Measurements from ENCODE around the gene MAPKAPK2. TPM values are rescaled to one million over a fixed set of nuclear protein-coding genes. Genes with fewer than 3 reads are reported as not detected.

MAPKAPK2 gene
- total RNA-seq, 1 donor from 2014 or later, result 26.6 TPM

DNA sequence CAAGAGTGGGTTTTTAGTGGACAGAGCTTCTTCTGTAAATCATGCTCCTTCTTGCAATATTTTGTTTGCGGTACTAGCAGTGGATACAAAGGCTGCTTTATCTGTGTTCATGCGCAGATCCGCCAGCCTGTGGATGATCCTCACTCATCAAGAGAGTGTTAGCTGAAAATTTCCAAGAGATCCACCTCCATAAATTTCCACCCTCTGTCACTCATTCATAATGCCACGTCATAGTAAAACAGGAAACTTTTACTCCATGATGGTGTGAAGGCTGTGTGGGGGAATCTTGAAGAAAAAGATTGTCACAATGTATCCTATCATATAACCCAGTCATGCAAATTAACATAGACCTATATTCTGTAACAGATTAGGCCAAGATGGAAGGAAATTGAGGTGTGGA, 4.4 kb upstream of the MAPKAPK2 start:
- H3K9ac ChIP-seq (ENCODE audit: low read depth in 1 of 3, low read length in 3 of 3), result no peak overlapping the region
- H3K4me1 ChIP-seq (ENCODE audit: control insufficient read depth in 3 of 3, insufficient read depth in 3 of 3, low read length in 3 of 3), result peaks cover under 1 to 17% (median 9%) of the 10 kb centered on the region in 3 donors
- no peaks in the 10 kb centered on the region for H3K9me3 ChIP-seq (ENCODE audit: control insufficient read depth in 3 of 3, low read length in 3 of 3)
- H3K27ac ChIP-seq (ENCODE audit: low read depth, low read length), result no peak overlapping the region
- no peak overlapping the region for H3K4me3 ChIP-seq (ENCODE audit: low read length in 3 of 3)
- no peaks in the 10 kb centered on the region for H3K27me3 ChIP-seq (ENCODE audit: control insufficient read depth in 3 of 3, insufficient read depth in 3 of 3, low read length in 3 of 3)
- no peaks in the 10 kb centered on the region for H3K36me3 ChIP-seq (ENCODE audit: control insufficient read depth in 3 of 3, insufficient read depth in 3 of 3, low read length in 3 of 3)

GRCh38 chr1:206681359-206681758, 3.3 kb upstream of the MAPKAPK2 start:
- no peak overlapping the region for H3K9ac ChIP-seq (ENCODE audit: low read depth in 1 of 3, low read length in 3 of 3)
- no peaks in the 10 kb centered on the region for H3K36me3 ChIP-seq (ENCODE audit: control insufficient read depth in 3 of 3, insufficient read depth in 3 of 3, low read length in 3 of 3)
- H3K4me1 ChIP-seq (ENCODE audit: control insufficient read depth in 3 of 3, insufficient read depth in 3 of 3, low read length in 3 of 3), result peaks cover 0 to 15% (median 9%) of the 10 kb centered on the region in 3 donors
- no peak overlapping the region for H3K4me3 ChIP-seq (ENCODE audit: low read length in 3 of 3)
- H3K27ac ChIP-seq (ENCODE audit: low read depth, low read length), result no peak overlapping the region
- H3K27me3 ChIP-seq (ENCODE audit: control insufficient read depth in 3 of 3, insufficient read depth in 3 of 3, low read length in 3 of 3), result no peaks in the 10 kb centered on the region
- no peaks in the 10 kb centered on the region for H3K9me3 ChIP-seq (ENCODE audit: control insufficient read depth in 3 of 3, low read length in 3 of 3)

DNA sequence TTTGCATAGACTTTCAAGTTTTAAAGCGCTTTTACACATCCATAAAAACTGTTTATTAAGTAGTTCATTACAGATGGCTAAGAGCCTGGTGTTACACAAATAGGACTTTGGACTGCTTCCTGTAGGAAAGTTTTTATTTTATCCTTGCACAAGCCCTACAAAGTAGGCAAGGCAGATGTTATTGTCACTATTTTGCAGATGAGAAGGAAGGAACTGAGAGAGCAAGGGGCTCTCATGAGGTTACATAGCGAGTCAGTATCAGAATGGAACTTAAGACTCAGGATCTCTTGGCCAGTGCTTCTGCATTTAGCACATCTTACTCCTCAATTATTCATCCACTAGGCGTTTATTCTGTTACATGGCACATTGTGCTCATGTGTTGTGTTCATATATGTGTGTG, 2.6 kb upstream of the MAPKAPK2 start:
- Histone ChIP-seq H3K36me3 (ENCODE audit: control insufficient read depth in 3 of 3, insufficient read depth in 3 of 3, low read length in 3 of 3) (no peaks in the 10 kb centered on the region), H3K27me3 (ENCODE audit: control insufficient read depth in 3 of 3, insufficient read depth in 3 of 3, low read length in 3 of 3) (no peaks in the 10 kb centered on the region), H3K4me1 (ENCODE audit: control insufficient read depth in 3 of 3, insufficient read depth in 3 of 3, low read length in 3 of 3) (peaks cover under 1 to 18% (median 12%) of the 10 kb centered on the region in 3 donors), H3K27ac (ENCODE audit: low read depth, low read length) (no peak overlapping the region), H3K9me3 (ENCODE audit: control insufficient read depth in 3 of 3, low read length in 3 of 3) (no peaks in the 10 kb centered on the region), H3K9ac (ENCODE audit: low read depth in 1 of 3, low read length in 3 of 3) (no peak overlapping the region), H3K4me3 (ENCODE audit: low read length in 3 of 3) (no peak overlapping the region)

GRCh38 chr1:206683313-206683712, 1.4 kb upstream of the MAPKAPK2 start:
- Histone ChIP-seq H3K27ac (ENCODE audit: low read depth, low read length) (no peak overlapping the region), H3K36me3 (ENCODE audit: control insufficient read depth in 3 of 3, insufficient read depth in 3 of 3, low read length in 3 of 3) (no peaks in the 10 kb centered on the region), H3K27me3 (ENCODE audit: control insufficient read depth in 3 of 3, insufficient read depth in 3 of 3, low read length in 3 of 3) (no peaks in the 10 kb centered on the region), H3K9ac (ENCODE audit: low read depth in 1 of 3, low read length in 3 of 3) (peak overlapping the region in 1 of 3 donors; percentile 9), H3K4me1 (ENCODE audit: control insufficient read depth in 3 of 3, insufficient read depth in 3 of 3, low read length in 3 of 3) (peaks cover 13 to 28% (median 22%) of the 10 kb centered on the region in 3 donors), H3K4me3 (ENCODE audit: low read length in 3 of 3) (no peak overlapping the region), H3K9me3 (ENCODE audit: control insufficient read depth in 3 of 3, low read length in 3 of 3) (no peaks in the 10 kb centered on the region)

DNA sequence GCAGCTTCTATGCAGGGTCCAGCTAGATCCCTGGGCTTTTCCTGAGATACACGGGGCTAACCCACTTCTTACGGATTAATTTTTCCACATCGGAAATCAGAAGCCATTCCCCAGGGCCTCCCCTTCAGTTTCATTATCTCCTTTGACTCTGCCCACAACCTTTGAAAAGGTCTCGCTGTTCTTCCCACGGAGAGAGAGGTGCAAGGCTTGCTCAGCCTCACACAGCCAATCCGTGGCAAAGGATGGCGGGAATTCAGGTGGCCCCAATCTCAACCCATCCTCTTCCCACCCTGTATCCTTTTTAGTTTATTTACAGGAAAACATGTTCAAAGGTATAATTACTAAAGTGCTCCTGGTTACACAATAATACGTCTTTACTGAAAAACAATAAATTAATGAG, 702 bp upstream of the MAPKAPK2 start:
- Histone ChIP-seq H3K27ac (ENCODE audit: low read depth, low read length) (no peak overlapping the region), H3K9ac (ENCODE audit: low read depth in 1 of 3, low read length in 3 of 3) (no peak overlapping the region), H3K27me3 (ENCODE audit: control insufficient read depth in 3 of 3, insufficient read depth in 3 of 3, low read length in 3 of 3) (no peaks in the 10 kb centered on the region), H3K4me1 (ENCODE audit: control insufficient read depth in 3 of 3, insufficient read depth in 3 of 3, low read length in 3 of 3) (peaks cover 20 to 35% (median 28%) of the 10 kb centered on the region in 3 donors), H3K4me3 (ENCODE audit: low read length in 3 of 3) (peak overlapping the region; percentile 30 to 84 (median 63)), H3K9me3 (ENCODE audit: control insufficient read depth in 3 of 3, low read length in 3 of 3) (no peaks in the 10 kb centered on the region), H3K36me3 (ENCODE audit: control insufficient read depth in 3 of 3, insufficient read depth in 3 of 3, low read length in 3 of 3) (no peaks in the 10 kb centered on the region)

- H3K4me1 ChIP-seq (ENCODE audit: control insufficient read depth in 3 of 3, insufficient read depth in 3 of 3, low read length in 3 of 3), result peaks cover 33 to 48% (median 42%) of the 10 kb centered on the region in 3 donors
- H3K9me3 ChIP-seq (ENCODE audit: control insufficient read depth in 3 of 3, low read length in 3 of 3), result no peaks in the 10 kb centered on the region
- no peaks in the 10 kb centered on the region for H3K36me3 ChIP-seq (ENCODE audit: control insufficient read depth in 3 of 3, insufficient read depth in 3 of 3, low read length in 3 of 3)
- peak overlapping the region; percentile 92 to 98 (median 93) for H3K9ac ChIP-seq (ENCODE audit: low read depth in 1 of 3, low read length in 3 of 3)
- H3K4me3 ChIP-seq (ENCODE audit: low read length in 3 of 3), result peak overlapping the region; percentile 81 to 92 (median 84)
- no peaks in the 10 kb centered on the region for H3K27me3 ChIP-seq (ENCODE audit: control insufficient read depth in 3 of 3, insufficient read depth in 3 of 3, low read length in 3 of 3)
- H3K27ac ChIP-seq (ENCODE audit: low read depth, low read length), result peak overlapping the region; percentile 98
Measured at GRCh38 chr1:206685334-206685768, 646 bp downstream of the MAPKAPK2 start.

- Histone ChIP-seq H3K9ac (ENCODE audit: low read depth in 1 of 3, low read length in 3 of 3) (peak overlapping the region; percentile 92 to 98 (median 93)), H3K4me3 (ENCODE audit: low read length in 3 of 3) (peak overlapping the region; percentile 81 to 92 (median 84)), H3K4me1 (ENCODE audit: control insufficient read depth in 3 of 3, insufficient read depth in 3 of 3, low read length in 3 of 3) (peaks cover 38 to 53% (median 47%) of the 10 kb centered on the region in 3 donors), H3K27ac (ENCODE audit: low read depth, low read length) (peak overlapping the region; percentile 98), H3K36me3 (ENCODE audit: control insufficient read depth in 3 of 3, insufficient read depth in 3 of 3, low read length in 3 of 3) (no peaks in the 10 kb centered on the region), H3K27me3 (ENCODE audit: control insufficient read depth in 3 of 3, insufficient read depth in 3 of 3, low read length in 3 of 3) (no peaks in the 10 kb centered on the region), H3K9me3 (ENCODE audit: control insufficient read depth in 3 of 3, low read length in 3 of 3) (no peaks in the 10 kb centered on the region)
Measured at GRCh38 chr1:206685769-206686477, 1.2 kb downstream of the MAPKAPK2 start.

DNA sequence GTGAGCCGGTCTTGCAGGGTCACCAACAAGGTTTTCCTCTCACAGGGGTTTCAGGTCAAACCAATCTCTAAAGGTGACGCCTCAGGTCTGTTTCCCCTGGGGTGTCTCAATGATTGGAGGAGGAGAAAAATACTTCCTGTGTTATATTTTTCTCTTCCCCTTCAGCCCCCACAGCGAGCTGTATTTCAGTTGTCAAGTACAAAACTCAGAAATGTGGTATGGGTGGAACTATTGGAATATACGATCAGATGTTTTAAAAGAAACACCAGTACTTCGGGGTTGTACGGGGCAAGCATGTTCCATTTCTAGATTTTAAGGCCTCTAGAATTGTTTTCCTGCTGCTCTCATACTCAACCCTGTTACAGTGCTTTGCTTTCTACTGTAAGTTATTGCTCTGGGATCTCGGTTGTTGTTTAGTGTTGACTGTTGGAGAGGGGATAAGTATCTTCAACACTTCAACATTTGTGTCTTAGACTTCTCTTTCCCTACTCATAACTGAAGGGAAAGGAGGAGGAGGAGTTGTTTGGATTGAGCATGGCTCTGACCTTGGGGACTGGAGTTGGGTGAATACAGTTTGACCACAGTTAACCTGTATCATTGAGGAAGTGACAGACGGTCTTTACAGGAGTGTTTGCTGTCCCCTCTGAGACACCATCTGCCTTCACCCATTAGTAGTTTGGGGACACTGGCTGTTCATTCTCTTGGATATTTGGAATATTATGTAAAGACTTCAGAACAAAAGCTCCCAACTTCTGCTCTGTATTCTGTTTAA, 2.0 kb downstream of the MAPKAPK2 start:
- Histone ChIP-seq H3K9me3 (ENCODE audit: control insufficient read depth in 3 of 3, low read length in 3 of 3) (no peaks in the 10 kb centered on the region), H3K27me3 (ENCODE audit: control insufficient read depth in 3 of 3, insufficient read depth in 3 of 3, low read length in 3 of 3) (no peaks in the 10 kb centered on the region), H3K36me3 (ENCODE audit: control insufficient read depth in 3 of 3, insufficient read depth in 3 of 3, low read length in 3 of 3) (no peaks in the 10 kb centered on the region), H3K27ac (ENCODE audit: low read depth, low read length) (peak overlapping the region; percentile 98), H3K9ac (ENCODE audit: low read depth in 1 of 3, low read length in 3 of 3) (peak overlapping the region; percentile 92 to 98 (median 93)), H3K4me1 (ENCODE audit: control insufficient read depth in 3 of 3, insufficient read depth in 3 of 3, low read length in 3 of 3) (peaks cover 45 to 61% (median 53%) of the 10 kb centered on the region in 3 donors), H3K4me3 (ENCODE audit: low read length in 3 of 3) (peak overlapping the region; percentile 81 to 92 (median 84))

- Histone ChIP-seq H3K9ac (ENCODE audit: low read depth in 1 of 3, low read length in 3 of 3) (peak overlapping the region; percentile 92 to 98 (median 93)), H3K4me3 (ENCODE audit: low read length in 3 of 3) (peak overlapping the region; percentile 81 to 92 (median 84)), H3K4me1 (ENCODE audit: control insufficient read depth in 3 of 3, insufficient read depth in 3 of 3, low read length in 3 of 3) (peaks cover 52 to 68% (median 61%) of the 10 kb centered on the region in 3 donors), H3K27me3 (ENCODE audit: control insufficient read depth in 3 of 3, insufficient read depth in 3 of 3, low read length in 3 of 3) (no peaks in the 10 kb centered on the region), H3K27ac (ENCODE audit: low read depth, low read length) (peak overlapping the region; percentile 98), H3K36me3 (ENCODE audit: control insufficient read depth in 3 of 3, insufficient read depth in 3 of 3, low read length in 3 of 3) (no peaks in the 10 kb centered on the region), H3K9me3 (ENCODE audit: control insufficient read depth in 3 of 3, low read length in 3 of 3) (no peaks in the 10 kb centered on the region)
Measured at GRCh38 chr1:206687251-206687914, 2.7 kb downstream of the MAPKAPK2 start.
